LNCaP clone FGC (cell line): Measurements from ENCODE around the gene CRACR2A.

Experiments used
- DNase-seq: peaks from one replicate; pipeline ENCODE4 v3.0.0-alpha.2; 2011; ENCODE audit warnings: low read depth
- H3K4me3 ChIP-seq: 2 replicates; pipeline ENCODE4 v1.5.1; 2011; ENCODE audit warnings: mild to moderate bottlenecking, low read depth, low read length, control low read depth
- TF ChIP-seq, protein P1 (sequence below): IDR thresholded peaks from 2 replicates; pipeline ENCODE4 v1.5.1; 2012; ENCODE audit warnings: mild to moderate bottlenecking; ENCODE audit not compliant: control insufficient read depth, insufficient read depth; ENCODE audit errors: extremely low read depth

The CRACR2A gene

DNA sequence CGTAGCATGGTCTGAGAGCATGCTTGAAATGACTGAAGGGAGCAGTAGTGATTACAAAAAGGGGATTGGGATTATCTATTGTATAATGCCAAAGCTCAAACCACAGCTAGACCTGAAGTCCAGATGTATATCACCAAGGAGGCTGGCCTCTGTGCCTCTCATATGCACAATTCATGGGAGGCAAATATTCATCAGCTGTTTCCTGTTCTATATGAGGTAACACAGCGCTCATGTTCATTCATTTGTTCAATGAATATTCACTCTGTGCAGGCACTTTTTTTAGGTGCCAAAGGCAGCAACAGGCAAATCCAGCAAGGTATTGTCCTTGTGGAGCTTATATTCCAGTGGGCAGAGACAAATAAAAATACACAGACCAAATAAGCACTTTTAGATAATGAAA lies 39.0 kb downstream of the CRACR2A start:
- DNase-seq: no peak
- H3K4me3 ChIP-seq: no peak overlapping the region
- TF ChIP-seq, protein P1, sequence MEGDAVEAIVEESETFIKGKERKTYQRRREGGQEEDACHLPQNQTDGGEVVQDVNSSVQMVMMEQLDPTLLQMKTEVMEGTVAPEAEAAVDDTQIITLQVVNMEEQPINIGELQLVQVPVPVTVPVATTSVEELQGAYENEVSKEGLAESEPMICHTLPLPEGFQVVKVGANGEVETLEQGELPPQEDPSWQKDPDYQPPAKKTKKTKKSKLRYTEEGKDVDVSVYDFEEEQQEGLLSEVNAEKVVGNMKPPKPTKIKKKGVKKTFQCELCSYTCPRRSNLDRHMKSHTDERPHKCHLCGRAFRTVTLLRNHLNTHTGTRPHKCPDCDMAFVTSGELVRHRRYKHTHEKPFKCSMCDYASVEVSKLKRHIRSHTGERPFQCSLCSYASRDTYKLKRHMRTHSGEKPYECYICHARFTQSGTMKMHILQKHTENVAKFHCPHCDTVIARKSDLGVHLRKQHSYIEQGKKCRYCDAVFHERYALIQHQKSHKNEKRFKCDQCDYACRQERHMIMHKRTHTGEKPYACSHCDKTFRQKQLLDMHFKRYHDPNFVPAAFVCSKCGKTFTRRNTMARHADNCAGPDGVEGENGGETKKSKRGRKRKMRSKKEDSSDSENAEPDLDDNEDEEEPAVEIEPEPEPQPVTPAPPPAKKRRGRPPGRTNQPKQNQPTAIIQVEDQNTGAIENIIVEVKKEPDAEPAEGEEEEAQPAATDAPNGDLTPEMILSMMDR: no peak

DNA sequence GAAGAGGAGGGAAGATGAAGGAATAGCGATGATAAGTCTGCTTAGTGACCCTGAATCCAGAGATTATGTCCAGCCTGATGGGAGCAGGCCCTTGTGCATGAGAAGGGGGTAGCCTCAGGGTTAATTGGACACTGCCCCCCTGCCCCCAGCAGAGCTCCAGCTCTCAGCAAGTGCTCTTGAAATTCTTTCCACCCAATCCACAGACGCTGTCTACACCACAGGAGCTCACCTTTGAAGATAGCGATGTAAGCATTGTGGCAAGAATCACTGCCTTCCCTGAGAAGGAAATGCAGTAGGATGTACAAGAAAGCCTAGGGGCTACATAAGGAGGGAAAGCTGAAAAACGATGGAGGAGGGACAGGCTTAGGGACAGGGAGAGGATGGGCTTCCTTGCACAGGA lies 39.4 kb downstream of the CRACR2A start:
- no peak for DNase-seq
- TF ChIP-seq, protein P1: no peak
- H3K4me3 ChIP-seq: no peak overlapping the region

DNA sequence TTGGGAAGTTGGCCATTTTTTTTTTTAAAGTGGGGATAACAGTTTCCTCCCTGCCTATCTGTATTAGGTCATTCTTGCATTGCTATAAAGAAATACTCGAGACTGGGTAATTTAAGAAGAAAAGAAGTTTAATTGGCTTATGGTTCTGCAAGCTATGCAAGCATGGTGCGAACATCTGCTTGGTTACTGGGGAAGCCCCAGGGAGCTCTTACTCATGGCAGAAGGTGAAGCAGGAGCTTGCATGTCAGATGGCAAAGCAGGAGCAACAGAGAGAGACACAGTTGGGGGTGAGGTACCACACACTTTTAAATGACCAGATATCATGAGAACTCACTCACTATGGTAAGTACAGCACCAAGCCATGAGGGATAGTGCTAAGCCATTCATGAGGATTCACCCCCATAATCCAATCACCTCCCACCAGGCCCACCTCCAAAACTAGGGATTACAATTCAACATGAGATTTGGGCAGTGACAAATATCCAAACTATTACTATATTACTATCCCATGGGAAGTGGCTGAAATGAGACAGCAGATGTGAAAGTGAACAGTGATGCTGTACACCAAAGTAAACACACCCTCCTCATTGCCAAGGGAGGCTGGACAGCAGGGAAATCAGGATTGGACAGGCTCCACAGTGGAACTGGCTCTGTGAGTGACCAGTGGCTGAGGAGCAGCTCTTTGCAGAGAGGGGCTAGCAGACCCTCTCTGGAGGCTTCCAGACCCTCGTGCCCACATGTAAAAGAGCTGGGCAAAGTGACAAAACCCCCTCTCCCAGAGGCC lies 40.5 kb downstream of the CRACR2A start:
- no peak overlapping the region for H3K4me3 ChIP-seq
- DNase-seq: no peak
- TF ChIP-seq, protein P1: no peak

DNA sequence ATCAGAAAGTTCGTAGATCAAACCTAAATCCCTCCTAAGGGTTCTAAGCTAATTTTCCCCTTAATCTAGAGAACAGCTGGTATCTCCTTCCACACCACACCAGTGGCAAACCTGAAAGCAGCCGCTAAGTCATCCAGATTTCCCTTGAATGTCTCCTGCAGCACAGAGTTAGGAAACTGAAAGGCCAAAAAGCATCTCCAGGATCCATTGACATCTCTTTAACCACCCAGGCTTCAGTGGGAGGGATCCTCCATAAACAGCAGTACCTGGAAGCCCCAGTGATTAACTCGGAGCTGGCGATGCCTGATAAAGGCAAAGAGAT lies 47.6 kb downstream of the CRACR2A start:
- H3K4me3 ChIP-seq: no peak overlapping the region
- no peak for DNase-seq
- TF ChIP-seq, protein P1: no peak

DNA sequence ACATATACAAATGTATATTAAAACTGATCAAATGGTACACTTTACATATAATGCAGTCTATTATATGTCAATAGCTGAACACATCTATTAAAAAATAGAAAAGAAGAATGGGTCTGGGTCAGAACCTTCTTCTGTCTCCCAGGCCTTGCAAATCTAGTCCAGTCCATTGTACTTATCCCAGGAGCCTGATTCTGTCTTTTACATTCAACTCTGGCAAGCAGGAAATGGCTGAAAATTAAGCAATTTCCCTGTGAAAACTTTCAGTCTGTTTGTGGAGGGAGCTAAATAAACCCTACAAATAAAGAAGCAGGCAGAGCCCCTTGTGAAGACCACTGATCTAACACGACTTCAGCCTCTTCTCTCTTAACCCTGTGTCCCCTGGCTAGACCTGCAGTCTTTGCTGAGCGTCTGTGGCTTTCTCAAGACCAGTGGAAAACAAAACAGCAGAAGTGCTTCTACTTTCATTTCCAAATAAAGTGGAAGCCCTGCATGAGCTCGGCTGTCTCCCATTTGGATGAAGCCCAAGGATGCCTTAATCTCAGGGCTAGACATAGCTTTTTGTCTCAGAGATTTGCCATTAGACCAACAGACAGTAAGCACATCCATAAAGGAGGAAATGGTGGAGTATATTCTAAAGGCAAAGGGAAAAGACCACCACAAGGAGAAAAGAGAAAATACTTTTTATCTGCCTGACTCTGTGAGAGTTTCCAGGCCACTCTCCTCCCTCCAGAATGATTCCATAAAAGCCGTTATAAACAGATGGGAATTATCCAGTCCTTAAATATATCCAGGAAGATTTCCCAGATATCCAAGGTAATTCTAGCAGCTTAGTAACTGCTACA lies 48.2 kb downstream of the CRACR2A start:
- DNase-seq: no peak
- no peak overlapping the region for H3K4me3 ChIP-seq
- TF ChIP-seq, protein P1: no peak

DNA sequence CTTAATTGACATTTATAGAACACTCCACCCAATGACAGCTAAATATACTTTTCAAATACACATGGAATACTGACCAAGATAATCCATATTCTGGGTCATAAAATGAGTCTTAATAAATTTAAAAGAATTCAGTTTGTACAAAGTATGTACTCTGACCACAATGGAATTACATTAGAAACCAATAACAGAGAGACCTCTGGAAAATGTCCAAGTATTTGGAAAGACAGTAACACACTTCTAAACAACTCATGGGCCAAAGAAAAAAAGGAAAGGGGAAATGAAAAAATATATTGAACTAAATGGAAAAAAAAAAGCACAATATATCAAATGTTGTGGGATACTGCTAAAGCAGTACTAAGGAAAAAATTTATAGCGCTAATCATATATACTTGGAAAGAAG lies 52.0 kb downstream of the CRACR2A start:
- TF ChIP-seq, protein P1: no peak
- H3K4me3 ChIP-seq: no peak overlapping the region
- no peak for DNase-seq
